Activated naive CD4-positive, alpha-beta T cell (primary cell): ENCODE measurements around the gene PRPS1.
"Not testable (repeated sequence)": the region's sequence is repeated elsewhere in the genome, so short reads cannot be mapped to it uniquely, and the experiment has no call there.

ENCODE experiments used
- DNase-seq, 4 experiments: peaks; one replicate each; lab custom pipeline; 2025; lab: John Stamatoyannopoulos, UW

PRPS1 gene

GRCh38 chrX:107627838-107628661 is at the start of gene PRPS1:
Gene PRPS1 (plus strand): TSS chrX:107628510. CDS start chrX:107628629, 119 bp downstream.
- peak; percentile 56 to 81 (median 68) for DNase-seq

- no peak for DNase-seq
These were observed 48.4 kb upstream of the PRPS1 start for GRCh38 chrX:107579956-107580355.

GRCh38 chrX:107581923-107582322 is 46.4 kb upstream of the PRPS1 start:
- DNase-seq: no peak

- DNase-seq: no peak
These were observed 39.1 kb upstream of the PRPS1 start for GRCh38 chrX:107589243-107589642.

GRCh38 chrX:107596651-107597050 is 31.7 kb upstream of the PRPS1 start:
- no peak for DNase-seq

GRCh38 chrX:107597264-107597663 is 31.0 kb upstream of the PRPS1 start:
- DNase-seq: no peak

GRCh38 chrX:107597791-107598190 is 30.5 kb upstream of the PRPS1 start:
- DNase-seq: no peak

- DNase-seq: no peak
These were observed 28.9 kb upstream of the PRPS1 start for GRCh38 chrX:107599450-107599861.

GRCh38 chrX:107600366-107600765 is 27.9 kb upstream of the PRPS1 start:
- DNase-seq: no peak

- DNase-seq: no peak
These were observed 27.0 kb upstream of the PRPS1 start for GRCh38 chrX:107601326-107601725.

GRCh38 chrX:107601759-107602158 is 26.6 kb upstream of the PRPS1 start:
- no peak for DNase-seq

GRCh38 chrX:107602694-107603239 is 25.5 kb upstream of the PRPS1 start:
- no peak for DNase-seq

- DNase-seq: no peak
These were observed 24.7 kb upstream of the PRPS1 start for GRCh38 chrX:107603429-107604159.

- DNase-seq: not testable (repeated sequence)
These were observed 19.2 kb upstream of the PRPS1 start for GRCh38 chrX:107609061-107609460.

- DNase-seq: no peak
These were observed 17.6 kb upstream of the PRPS1 start for GRCh38 chrX:107610667-107611066.

GRCh38 chrX:107619885-107620322 is 8.4 kb upstream of the PRPS1 start:
- no peak for DNase-seq

- DNase-seq: no peak
These were observed 3.4 kb upstream of the PRPS1 start for GRCh38 chrX:107624893-107625292.

GRCh38 chrX:107625739-107626138 is 2.6 kb upstream of the PRPS1 start:
- no peak for DNase-seq

GRCh38 chrX:107626481-107626880 is 1.8 kb upstream of the PRPS1 start:
- DNase-seq: no peak

- no peak for DNase-seq
These were observed 1.4 kb upstream of the PRPS1 start for GRCh38 chrX:107626916-107627315.

- DNase-seq: peak; percentile 6 to 42 (median 20)
These were observed 591 bp downstream of the PRPS1 start for GRCh38 chrX:107628662-107629539.

GRCh38 chrX:107629540-107629909 is 1.2 kb downstream of the PRPS1 start:
- DNase-seq: no peak
